Loucy (cell line): ENCODE results near the gene SCMH1.

Experiments
- H2AFZ ChIP-seq: fragments of 200-600 bp; sonication (generic); 2 replicates; pipeline ENCODE4 v1.6.0; 2016; ENCODE audit warnings: antibody characterized with exemption, mild to moderate bottlenecking, low read length, moderate library complexity
- H3F3A ChIP-seq: fragments of 200-600 bp; 2 replicates; pipeline ENCODE4 v1.6.0; 2016; ENCODE audit warnings: antibody characterized with exemption, low read depth, mild to moderate bottlenecking
- H3K27me3 ChIP-seq: fragments of 200-600 bp; sonication (generic); 2 replicates; pipeline ENCODE4 v1.6.1; 2014; ENCODE audit warnings: low read length, mild to moderate bottlenecking; ENCODE audit not compliant: insufficient read depth, poor library complexity, severe bottlenecking
- H3K36me3 ChIP-seq: fragments of 200-600 bp; sonication (generic); 2 replicates; pipeline ENCODE4 v1.6.1; 2016; ENCODE audit warnings: low read length; ENCODE audit not compliant: insufficient read depth
- H3K4me1 ChIP-seq: fragments of 200-600 bp; sonication (generic); 2 replicates; pipeline ENCODE4 v1.5.1; 2014; ENCODE audit warnings: low read length, mild to moderate bottlenecking; ENCODE audit not compliant: insufficient read depth, poor library complexity, severe bottlenecking
- H3K4me2 ChIP-seq: fragments of 200-600 bp; sonication (generic); 2 replicates; pipeline ENCODE4 v1.6.0; 2014; ENCODE audit warnings: antibody characterized with exemption, low read length, low read depth, mild to moderate bottlenecking; ENCODE audit not compliant: poor library complexity, severe bottlenecking
- H3K4me3 ChIP-seq: fragments of 200-600 bp; sonication (generic); 2 replicates; pipeline ENCODE4 v1.5.1; 2014; ENCODE audit warnings: low read length, mild to moderate bottlenecking, mixed read lengths; ENCODE audit not compliant: poor library complexity, severe bottlenecking
- H3K79me2 ChIP-seq: fragments of 200-600 bp; sonication (generic); 2 replicates; pipeline ENCODE4 v1.6.1; 2014; ENCODE audit warnings: low read length; ENCODE audit not compliant: insufficient read depth
- H3K9ac ChIP-seq: fragments of 200-600 bp; sonication (generic); 2 replicates; pipeline ENCODE4 v1.6.0; 2014; ENCODE audit warnings: mild to moderate bottlenecking, low read depth, low read length, moderate library complexity; ENCODE audit not compliant: poor library complexity, severe bottlenecking
- H3K9me2 ChIP-seq: fragments of 200-600 bp; sonication (generic); replicated peaks from 2 replicates; pipeline ENCODE4 v1.6.1; 2016; ENCODE audit warnings: low read depth, low read length, mixed read lengths
- H3K9me3 ChIP-seq: fragments of 200-600 bp; sonication (generic); 2 replicates; pipeline ENCODE4 v1.6.1; 2014; ENCODE audit warnings: mild to moderate bottlenecking, antibody characterized with exemption, low read length, low read depth; ENCODE audit not compliant: insufficient read depth
- H4K20me1 ChIP-seq: fragments of 200-600 bp; sonication (generic); 2 replicates; pipeline ENCODE4 v1.6.0; 2014; ENCODE audit warnings: antibody characterized with exemption, low read length, mild to moderate bottlenecking; ENCODE audit not compliant: insufficient read depth, poor library complexity, severe bottlenecking
- EZH2phosphoT487 ChIP-seq: fragments of 200-600 bp; IDR thresholded peaks from 2 replicates; pipeline ENCODE4 v1.6.1; 2018; ENCODE audit warnings: antibody characterized with exemption, mild to moderate bottlenecking, moderate library complexity, borderline replicate concordance
- TF ChIP-seq, protein P1 (sequence below): fragments of 200-600 bp; sonication (generic); conservative IDR thresholded peaks from 2 replicates; pipeline ENCODE4 v1.5.1; 2014; ENCODE audit warnings: mild to moderate bottlenecking, antibody characterized with exemption, low read length

Gene SCMH1

DNA sequence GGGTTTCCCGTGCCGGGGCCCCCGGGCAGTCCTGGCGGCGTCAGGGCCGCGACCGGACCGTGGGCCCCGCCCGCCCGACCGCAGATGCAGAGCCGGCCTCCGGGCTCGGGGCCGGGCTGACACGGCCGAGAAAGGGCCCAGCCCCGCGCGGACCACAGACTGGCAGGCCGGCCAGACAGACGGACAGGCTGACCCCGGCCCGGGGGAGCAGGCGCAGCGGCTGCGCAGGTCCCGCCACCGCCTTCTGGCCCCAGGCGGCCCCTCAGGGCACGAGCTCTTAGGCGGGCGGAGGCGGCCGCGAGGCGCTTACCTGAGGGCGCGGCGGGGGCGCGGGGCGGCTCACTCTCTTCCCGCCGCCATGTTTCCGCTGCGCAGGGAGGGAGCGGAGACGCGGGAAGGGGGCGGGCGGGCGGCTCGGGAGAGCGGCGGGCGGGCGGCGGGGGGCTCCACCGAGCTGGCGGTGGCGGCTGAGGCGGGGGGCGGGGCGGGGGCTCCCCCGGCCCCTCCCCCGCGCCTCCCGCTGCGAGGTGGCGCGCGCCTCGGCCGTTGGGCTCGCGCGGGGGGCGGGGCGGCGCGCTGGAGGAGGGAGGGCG, at the start of gene SCMH1:
SCMH1 (minus strand) TSS at position 558 of the 593 bp plus-strand sequence. CDS start 56,173 bp downstream, outside the sequence.
- H4K20me1 ChIP-seq, result peaks cover 29% of the 10 kb centered on the region
- peaks cover 81% of the 10 kb centered on the region for H3K4me1 ChIP-seq
- no peaks in the 10 kb centered on the region for H3K27me3 ChIP-seq
- H3F3A ChIP-seq, result peaks cover 14% of the 10 kb centered on the region
- peak within 1 kb of the TSS; percentile 97 for H3K9ac ChIP-seq
- peak within 1 kb of the TSS; percentile 88 for H3K4me3 ChIP-seq
- TF ChIP-seq EZH2phosphoT487, result no peak
- peak within 1 kb of the TSS; percentile 80 for H2AFZ ChIP-seq
- peaks cover 64% of the 10 kb centered on the region for H3K79me2 ChIP-seq
- H3K4me2 ChIP-seq, result peak within 1 kb of the TSS; percentile 98
- H3K9me2 ChIP-seq, result no peaks in the 10 kb centered on the region
- no peaks in the 10 kb centered on the region for H3K9me3 ChIP-seq
- no peaks in the 10 kb centered on the region for H3K36me3 ChIP-seq

DNA sequence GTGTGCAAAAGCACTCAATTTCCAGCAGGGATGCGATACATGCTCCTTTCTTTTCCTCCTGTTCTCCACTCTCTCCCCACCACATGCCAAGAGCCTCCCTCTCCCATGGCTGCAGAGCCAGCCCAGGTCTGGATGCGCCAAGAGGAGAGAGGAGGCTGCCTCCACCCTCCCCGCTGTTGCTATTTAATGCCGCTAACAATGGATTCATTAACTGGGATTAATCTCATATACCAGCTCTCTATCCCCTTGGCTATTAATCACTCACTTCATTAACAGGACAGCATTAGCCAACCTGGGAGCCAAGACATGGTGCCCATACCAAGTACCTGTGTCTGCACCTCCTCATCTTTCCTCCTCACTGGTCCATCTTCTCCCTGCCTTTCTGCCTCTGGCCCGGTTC, 49.1 kb upstream of the SCMH1 start:
- Histone ChIP-seq H3K9me2 (no peaks in the 10 kb centered on the region), H3K27me3 (no peaks in the 10 kb centered on the region), H3K4me2 (no peak overlapping the region), H3K79me2 (no peaks in the 10 kb centered on the region), H3K4me3 (no peak overlapping the region), H3K36me3 (no peaks in the 10 kb centered on the region), H3K4me1 (no peaks in the 10 kb centered on the region), H4K20me1 (no peaks in the 10 kb centered on the region), H3K9ac (no peak overlapping the region), H3K9me3 (no peaks in the 10 kb centered on the region), H2AFZ (no peak overlapping the region), H3F3A (no peaks in the 10 kb centered on the region)
- no peak for TF ChIP-seq EZH2phosphoT487
- TF ChIP-seq, protein P1, sequence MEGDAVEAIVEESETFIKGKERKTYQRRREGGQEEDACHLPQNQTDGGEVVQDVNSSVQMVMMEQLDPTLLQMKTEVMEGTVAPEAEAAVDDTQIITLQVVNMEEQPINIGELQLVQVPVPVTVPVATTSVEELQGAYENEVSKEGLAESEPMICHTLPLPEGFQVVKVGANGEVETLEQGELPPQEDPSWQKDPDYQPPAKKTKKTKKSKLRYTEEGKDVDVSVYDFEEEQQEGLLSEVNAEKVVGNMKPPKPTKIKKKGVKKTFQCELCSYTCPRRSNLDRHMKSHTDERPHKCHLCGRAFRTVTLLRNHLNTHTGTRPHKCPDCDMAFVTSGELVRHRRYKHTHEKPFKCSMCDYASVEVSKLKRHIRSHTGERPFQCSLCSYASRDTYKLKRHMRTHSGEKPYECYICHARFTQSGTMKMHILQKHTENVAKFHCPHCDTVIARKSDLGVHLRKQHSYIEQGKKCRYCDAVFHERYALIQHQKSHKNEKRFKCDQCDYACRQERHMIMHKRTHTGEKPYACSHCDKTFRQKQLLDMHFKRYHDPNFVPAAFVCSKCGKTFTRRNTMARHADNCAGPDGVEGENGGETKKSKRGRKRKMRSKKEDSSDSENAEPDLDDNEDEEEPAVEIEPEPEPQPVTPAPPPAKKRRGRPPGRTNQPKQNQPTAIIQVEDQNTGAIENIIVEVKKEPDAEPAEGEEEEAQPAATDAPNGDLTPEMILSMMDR, result no peak

DNA sequence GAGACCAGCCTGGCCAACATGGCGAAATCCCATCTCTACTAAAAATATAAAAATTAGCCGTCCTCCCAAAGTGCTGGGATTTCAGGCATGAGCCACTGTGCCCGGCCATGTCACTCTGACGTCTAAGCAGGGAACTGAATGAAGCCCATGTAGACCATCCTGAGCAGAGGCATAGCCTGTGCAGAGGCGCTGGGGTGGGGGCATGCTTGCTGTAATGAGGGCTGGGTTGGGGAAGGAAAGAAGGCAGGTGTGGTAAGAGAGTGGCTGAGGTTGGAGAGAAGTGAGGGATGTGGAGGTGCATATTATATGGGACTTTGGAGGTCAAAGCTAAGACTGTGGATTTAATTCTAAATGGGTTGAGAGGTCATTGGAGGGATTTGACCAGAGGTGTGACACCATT, 47.1 kb upstream of the SCMH1 start:
- Histone ChIP-seq H3K9me2 (no peaks in the 10 kb centered on the region), H3K27me3 (no peaks in the 10 kb centered on the region), H4K20me1 (no peaks in the 10 kb centered on the region), H3F3A (no peaks in the 10 kb centered on the region), H3K79me2 (no peaks in the 10 kb centered on the region), H3K4me1 (no peaks in the 10 kb centered on the region), H3K36me3 (no peaks in the 10 kb centered on the region), H2AFZ (no peak overlapping the region), H3K9ac (no peak overlapping the region), H3K9me3 (no peaks in the 10 kb centered on the region), H3K4me3 (no peak overlapping the region), H3K4me2 (no peak overlapping the region)
- no peak for TF ChIP-seq EZH2phosphoT487
- TF ChIP-seq, protein P1, result no peak

DNA sequence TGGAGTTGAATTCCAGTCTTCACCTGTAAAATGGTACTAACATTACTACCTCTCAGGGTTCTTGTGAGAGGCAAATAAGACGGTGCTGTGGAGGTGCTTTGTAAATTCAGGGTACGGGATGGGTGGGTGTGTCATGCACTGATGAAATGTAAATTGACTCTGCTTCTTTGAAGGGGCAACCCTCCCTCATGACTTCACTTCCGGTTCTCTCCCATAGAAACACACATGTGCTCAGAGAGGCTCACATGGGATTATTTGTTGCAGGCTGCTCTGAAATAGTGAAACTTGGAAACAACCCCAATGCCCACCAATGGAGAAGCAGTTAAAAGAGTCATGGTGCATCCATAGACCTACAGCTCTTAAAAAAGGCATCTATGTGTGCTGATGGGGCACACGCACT, 44.9 kb upstream of the SCMH1 start:
- no peaks in the 10 kb centered on the region for H3F3A ChIP-seq
- no peaks in the 10 kb centered on the region for H3K27me3 ChIP-seq
- no peaks in the 10 kb centered on the region for H3K4me1 ChIP-seq
- H3K4me3 ChIP-seq, result no peak overlapping the region
- H3K36me3 ChIP-seq, result no peaks in the 10 kb centered on the region
- TF ChIP-seq, protein P1, result no peak
- TF ChIP-seq EZH2phosphoT487, result no peak
- no peaks in the 10 kb centered on the region for H3K79me2 ChIP-seq
- H3K9ac ChIP-seq, result no peak overlapping the region
- no peak overlapping the region for H3K4me2 ChIP-seq
- H2AFZ ChIP-seq, result no peak overlapping the region
- H3K9me3 ChIP-seq, result no peaks in the 10 kb centered on the region
- no peaks in the 10 kb centered on the region for H3K9me2 ChIP-seq
- no peaks in the 10 kb centered on the region for H4K20me1 ChIP-seq
